Endothelial cell (in vitro differentiated cells): ENCODE results near the gene TMEM150A. TPM values are rescaled to one million over a fixed set of nuclear protein-coding genes. Genes with fewer than 3 reads are reported as not detected.

Experiments used
- DNase-seq: peaks from one replicate; pipeline ENCODE4 v3.0.0; 2021; ENCODE audit warnings: low spot score
- H3K27ac Mint-ChIP-seq: one replicate; pipeline ENCODE4 v1.8.0; 2021; ENCODE audit warnings: mixed read lengths, inconsistent platforms; ENCODE audit not compliant: unreplicated experiment
- H3K27me3 Mint-ChIP-seq: one replicate; pipeline ENCODE4 v1.8.0; 2021; ENCODE audit warnings: mild to moderate bottlenecking, moderate library complexity, mixed read lengths, inconsistent platforms; ENCODE audit not compliant: unreplicated experiment
- H3K36me3 Mint-ChIP-seq: one replicate; pipeline ENCODE4 v1.8.0; 2021; ENCODE audit warnings: mild to moderate bottlenecking, low read depth, mixed read lengths, inconsistent platforms; ENCODE audit not compliant: unreplicated experiment
- H3K4me1 Mint-ChIP-seq: one replicate; pipeline ENCODE4 v1.8.0; 2021; ENCODE audit warnings: mild to moderate bottlenecking, mixed read lengths, inconsistent platforms; ENCODE audit not compliant: unreplicated experiment
- H3K4me3 Mint-ChIP-seq: one replicate; pipeline ENCODE4 v1.8.0; 2021; ENCODE audit warnings: mild to moderate bottlenecking, mixed read lengths, inconsistent platforms; ENCODE audit not compliant: unreplicated experiment
- H3K9me3 Mint-ChIP-seq: one replicate; pipeline ENCODE4 v1.8.0; 2021; ENCODE audit warnings: mixed read lengths, inconsistent platforms; ENCODE audit not compliant: unreplicated experiment
- CTCF ChIP-seq: fragments of 200-600 bp; sonication (generic); IDR thresholded peaks from one replicate; pipeline ENCODE4 v1.5.0; 2021; ENCODE audit warnings: antibody characterized with exemption; ENCODE audit not compliant: unreplicated experiment
- total RNA-seq: library from RNA; stranded (reverse); fragmentation: NEBNext Ultra II Directional; extraction: Animal tissue kit (Norgen Biotek cat#: 25700); gene quantifications from one replicate; pipeline ENCODE4 v1.2.1, GENCODE V29; 2021; ENCODE audit not compliant: unreplicated experiment

TMEM150A gene
- total RNA-seq, 1 donor from 2014 or later: 42.4 TPM

- no peak for DNase-seq
- H3K27ac Mint-ChIP-seq: peak overlapping the region; percentile 98
- peaks cover 46% of the 10 kb centered on the region for H3K36me3 Mint-ChIP-seq
- no peak for TF ChIP-seq CTCF
- H3K4me1 Mint-ChIP-seq: peaks cover 65% of the 10 kb centered on the region
- H3K27me3 Mint-ChIP-seq: peaks cover 8% of the 10 kb centered on the region
- peak overlapping the region; percentile 24 for H3K4me3 Mint-ChIP-seq
- no peaks in the 10 kb centered on the region for H3K9me3 Mint-ChIP-seq
These were observed 49.3 kb downstream of the TMEM150A start for GRCh38 chr2:85553184-85553583.

GRCh38 chr2:85551698-85552678 is 50.5 kb downstream of the TMEM150A start:
- no peaks in the 10 kb centered on the region for H3K9me3 Mint-ChIP-seq
- peak; percentile 83 for TF ChIP-seq CTCF
- peak overlapping the region; percentile 47 for H3K4me3 Mint-ChIP-seq
- H3K4me1 Mint-ChIP-seq: peaks cover 72% of the 10 kb centered on the region
- peak overlapping the region; percentile 98 for H3K27ac Mint-ChIP-seq
- H3K36me3 Mint-ChIP-seq: peaks cover 53% of the 10 kb centered on the region
- peaks cover 4% of the 10 kb centered on the region for H3K27me3 Mint-ChIP-seq
- peak; percentile 85 for DNase-seq

GRCh38 chr2:85550486-85550885 is 52.0 kb downstream of the TMEM150A start:
- peak overlapping the region; percentile 88 for H3K27ac Mint-ChIP-seq
- H3K9me3 Mint-ChIP-seq: no peaks in the 10 kb centered on the region
- peaks cover 67% of the 10 kb centered on the region for H3K4me1 Mint-ChIP-seq
- peaks cover 4% of the 10 kb centered on the region for H3K27me3 Mint-ChIP-seq
- TF ChIP-seq CTCF: no peak
- DNase-seq: no peak
- no peak overlapping the region for H3K4me3 Mint-ChIP-seq
- H3K36me3 Mint-ChIP-seq: peaks cover 56% of the 10 kb centered on the region

GRCh38 chr2:85549826-85550225 is 52.7 kb downstream of the TMEM150A start:
- peaks cover 55% of the 10 kb centered on the region for H3K36me3 Mint-ChIP-seq
- H3K27ac Mint-ChIP-seq: peak overlapping the region; percentile 88
- peak overlapping the region; percentile 27 for H3K4me3 Mint-ChIP-seq

More at GRCh38 chr2:85549826-85550225, 52.7 kb downstream of the TMEM150A start:
- Mint-ChIP-seq H3K4me1 (peaks cover 62% of the 10 kb centered on the region), H3K27me3 (peaks cover 4% of the 10 kb centered on the region), H3K9me3 (no peaks in the 10 kb centered on the region)
- TF ChIP-seq CTCF: no peak
- no peak for DNase-seq
